OCI-LY7 (cell line): ENCODE data around the gene RINL. TPM values are rescaled to one million over a fixed set of nuclear protein-coding genes. Genes with fewer than 3 reads are reported as not detected.

Experiments used
- BruUV-seq: library from RNA; stranded (reverse); fragments of 400-500 nt; replicated peaks from 2 replicates; lab custom pipeline; 2021; lab: Mats Ljungman, UMichigan
- CTCF ChIA-PET: fragments of 300-600 bp; sonication (Branson Sonifier 250); formaldehyde crosslinking; loops from one replicate; lab custom pipeline; 2022; ENCODE audit warnings: antibody characterized with exemption; ENCODE audit not compliant: unreplicated experiment; lab: Charles Lee
- POLR2A ChIA-PET: fragments of 300-600 bp; sonication (Branson Sonifier 250); formaldehyde crosslinking; loops from one replicate; lab custom pipeline; 2022; ENCODE audit warnings: antibody characterized with exemption; lab: Charles Lee
- DNase-seq: peaks from one replicate; pipeline ENCODE4 v3.0.0-alpha.2; 2015; ENCODE audit warnings: low spot score
- H2AFZ ChIP-seq: fragments of 200-600 bp; sonication (generic), shearing (Covaris generic); 2 replicates; pipeline ENCODE4 v1.6.1; 2014; ENCODE audit warnings: mild to moderate bottlenecking, antibody characterized with exemption, low read length, moderate library complexity
- H3K27ac ChIP-seq: fragments of 200-600 bp; sonication (generic); 2 replicates; pipeline ENCODE4 v1.5.1; 2014; ENCODE audit warnings: mixed run types, low read depth, mild to moderate bottlenecking, moderate library complexity, low read length, inconsistent platforms; ENCODE audit not compliant: poor library complexity, severe bottlenecking
- H3K36me3 ChIP-seq: fragments of 200-600 bp; sonication (generic); 2 replicates; pipeline ENCODE4 v1.6.1; 2014; ENCODE audit warnings: mild to moderate bottlenecking, antibody characterized with exemption, low read length, moderate library complexity, mixed read lengths; ENCODE audit not compliant: insufficient read depth
- H3K4me1 ChIP-seq: fragments of 200-600 bp; sonication (generic); 2 replicates; pipeline ENCODE4 v1.5.1; 2014; ENCODE audit warnings: mild to moderate bottlenecking, low read length; ENCODE audit not compliant: insufficient read depth, poor library complexity, severe bottlenecking
- H3K4me2 ChIP-seq: fragments of 200-600 bp; sonication (generic); 2 replicates; pipeline ENCODE4 v1.6.1; 2014; ENCODE audit warnings: mild to moderate bottlenecking, low read length
- H3K4me3 ChIP-seq: fragments of 200-600 bp; sonication (generic); 2 replicates; pipeline ENCODE4 v1.5.1; 2014; ENCODE audit warnings: mild to moderate bottlenecking, low read depth, low read length; ENCODE audit not compliant: poor library complexity, severe bottlenecking
- H3K79me2 ChIP-seq: fragments of 200-600 bp; sonication (generic); 2 replicates; pipeline ENCODE4 v1.6.1; 2016; ENCODE audit warnings: low read depth, mild to moderate bottlenecking, low read length, moderate library complexity, mixed read lengths; ENCODE audit not compliant: insufficient read depth
- H3K9me2 ChIP-seq: fragments of 200-600 bp; sonication (generic); 2 replicates; pipeline ENCODE4 v1.6.1; 2016; ENCODE audit warnings: mild to moderate bottlenecking, low read length, mixed read lengths; ENCODE audit not compliant: insufficient read depth
- H3K9me3 ChIP-seq: fragments of 200-600 bp; sonication (generic); 2 replicates; pipeline ENCODE4 v1.6.1; 2014; ENCODE audit warnings: mild to moderate bottlenecking, mixed run types, low read length, mixed read lengths
- H4K20me1 ChIP-seq: fragments of 200-600 bp; sonication (generic); 2 replicates; pipeline ENCODE4 v1.6.1; 2014; ENCODE audit warnings: mild to moderate bottlenecking, antibody characterized with exemption, low read length, moderate library complexity, mixed read lengths; ENCODE audit not compliant: insufficient read depth
- EZH2phosphoT487 ChIP-seq: fragments of 200-600 bp; sonication (generic); IDR thresholded peaks from 2 replicates; pipeline ENCODE4 v1.6.1; 2018; ENCODE audit warnings: low read depth, borderline replicate concordance, mild to moderate bottlenecking, mixed run types, antibody characterized with exemption, low read length, moderate library complexity, mixed read lengths
- intact Hi-C: fragments of 100-400 bp; cut with micrococcal nuclease; formaldehyde crosslinking; loops from one replicate; pipeline ENCODE4 v1.10.0; 2022; ENCODE audit not compliant: unreplicated experiment
- total RNA-seq, 2 experiments: library from RNA; depleted of rRNA in 1 of 2; stranded (reverse); fragments of >200 nt in 1 of 2; shearing (Covaris generic) in 1 of 2; gene quantifications; 2 replicates each; pipeline ENCODE4 v1.2.3, GENCODE V29; 2014 to 2022
- TF ChIP-seq, protein P1 (sequence below): fragments of 200-600 bp; sonication (generic); conservative IDR thresholded peaks from 2 replicates; pipeline ENCODE4 v1.5.1; 2014; ENCODE audit warnings: mild to moderate bottlenecking, antibody characterized with exemption, low read length, moderate library complexity, mixed read lengths

Gene RINL
- total RNA-seq, 2 experiments from 2014 or later: 26.3 to 42.1 TPM

DNA sequence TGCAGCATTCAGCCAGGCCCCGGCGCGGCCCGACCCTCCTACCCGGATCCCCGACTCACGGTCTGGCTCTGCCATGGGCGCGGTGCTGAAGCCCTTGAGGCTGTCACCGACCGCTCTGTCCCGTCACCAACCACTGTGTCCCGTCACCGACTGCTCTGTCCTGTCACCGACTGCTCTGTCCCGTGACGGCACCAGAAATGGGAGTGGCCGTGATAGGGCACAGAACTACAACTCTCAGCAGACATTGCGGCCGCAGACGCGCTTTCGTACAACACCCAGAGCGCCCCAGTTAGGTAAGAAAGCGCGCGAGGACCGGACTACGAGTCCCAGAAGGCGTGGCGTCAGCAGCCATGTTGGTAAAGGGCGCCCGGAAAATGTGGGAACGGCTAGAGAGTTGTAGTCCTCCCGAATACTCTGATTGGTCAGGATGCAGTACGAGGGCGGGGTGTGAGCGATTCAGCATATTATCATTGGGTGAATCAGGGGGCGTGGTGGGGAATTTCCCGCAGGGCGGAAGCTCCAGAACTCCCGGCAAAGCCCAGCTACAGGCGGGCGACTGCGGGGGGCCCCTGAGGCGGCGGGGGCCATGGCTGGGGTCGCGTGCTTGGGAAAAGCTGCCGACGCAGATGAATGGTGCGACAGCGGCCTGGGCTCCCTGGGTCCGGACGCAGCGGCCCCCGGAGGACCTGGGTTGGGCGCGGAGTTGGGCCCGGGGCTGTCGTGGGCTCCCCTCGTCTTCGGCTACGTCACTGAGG lies 21.5 kb upstream of the RINL start, which contains the start of the genes NFKBIB and SIRT2:
Gene NFKBIB (plus strand): TSS at position 523 of the 755 bp plus-strand sequence. CDS start 64 bp downstream, at position 587.
Gene SIRT2 (minus strand): TSS at position 172 of the 755 bp plus-strand sequence. CDS start 97 bp downstream, at position 75.
- BruUV-seq: no TSS peak
- H2AFZ ChIP-seq: peak within 1 kb of the TSS; percentile 80
- peaks cover 4% of the 10 kb centered on the region; the same call in 1 of the 2 replicates for H3K9me3 ChIP-seq
- H3K79me2 ChIP-seq: peaks cover 19% of the 10 kb centered on the region
- CTCF ChIA-PET: interaction anchor here (0.9 to 1.6 kb wide), 2 partner anchors 12 to 30 kb away, joined by 3 to 5 read pairs; partner anchors contain the start of genes MRPS12 and SARS2
- TF ChIP-seq, protein P1, sequence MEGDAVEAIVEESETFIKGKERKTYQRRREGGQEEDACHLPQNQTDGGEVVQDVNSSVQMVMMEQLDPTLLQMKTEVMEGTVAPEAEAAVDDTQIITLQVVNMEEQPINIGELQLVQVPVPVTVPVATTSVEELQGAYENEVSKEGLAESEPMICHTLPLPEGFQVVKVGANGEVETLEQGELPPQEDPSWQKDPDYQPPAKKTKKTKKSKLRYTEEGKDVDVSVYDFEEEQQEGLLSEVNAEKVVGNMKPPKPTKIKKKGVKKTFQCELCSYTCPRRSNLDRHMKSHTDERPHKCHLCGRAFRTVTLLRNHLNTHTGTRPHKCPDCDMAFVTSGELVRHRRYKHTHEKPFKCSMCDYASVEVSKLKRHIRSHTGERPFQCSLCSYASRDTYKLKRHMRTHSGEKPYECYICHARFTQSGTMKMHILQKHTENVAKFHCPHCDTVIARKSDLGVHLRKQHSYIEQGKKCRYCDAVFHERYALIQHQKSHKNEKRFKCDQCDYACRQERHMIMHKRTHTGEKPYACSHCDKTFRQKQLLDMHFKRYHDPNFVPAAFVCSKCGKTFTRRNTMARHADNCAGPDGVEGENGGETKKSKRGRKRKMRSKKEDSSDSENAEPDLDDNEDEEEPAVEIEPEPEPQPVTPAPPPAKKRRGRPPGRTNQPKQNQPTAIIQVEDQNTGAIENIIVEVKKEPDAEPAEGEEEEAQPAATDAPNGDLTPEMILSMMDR: no peak
- TF ChIP-seq EZH2phosphoT487: no peak
- peak within 1 kb of the TSS; percentile 86 for H3K4me2 ChIP-seq
- no peaks in the 10 kb centered on the region for H3K9me2 ChIP-seq
- peak; percentile 100 for DNase-seq
- H3K27ac ChIP-seq: peak within 1 kb of the TSS; percentile 7
- POLR2A ChIA-PET: interaction anchor here (0.6 to 1.3 kb wide), 2 partner anchors 35 to 165 kb away, joined by 3 to 6 read pairs; no protein-coding TSS in a partner anchor
- peaks cover 3% of the 10 kb centered on the region; the same call in 1 of the 2 replicates for H3K36me3 ChIP-seq
- intact Hi-C loops: loop anchor here (2.0 kb wide), 1 partner anchor 49 kb away; no protein-coding TSS in a partner anchor
- H3K4me1 ChIP-seq: peaks cover 16% of the 10 kb centered on the region
- peak within 1 kb of the TSS; percentile 83 for H3K4me3 ChIP-seq
- H4K20me1 ChIP-seq: no peaks in the 10 kb centered on the region

- intact Hi-C loops: loop anchor here (2.0 kb wide), 1 partner anchor 48 kb away; no protein-coding TSS in a partner anchor
- Histone ChIP-seq H2AFZ (peak overlapping the region; percentile 69), H3K36me3 (peaks cover 3% of the 10 kb centered on the region; the same call in 1 of the 2 replicates), H3K4me3 (peak overlapping the region; percentile 83), H3K4me1 (peaks cover 16% of the 10 kb centered on the region), H3K9me2 (no peaks in the 10 kb centered on the region), H4K20me1 (no peaks in the 10 kb centered on the region), H3K79me2 (peaks cover 19% of the 10 kb centered on the region), H3K9me3 (peaks cover 4% of the 10 kb centered on the region; the same call in 1 of the 2 replicates), H3K27ac (no peak overlapping the region), H3K4me2 (peak overlapping the region; percentile 82)
- ChIA-PET POLR2A (interaction anchor here (1.2 kb wide), 1 partner anchor 31 kb away, joined by 3 read pairs; the partner anchor contains the start of gene SARS2), CTCF (no interaction called here)
- TSS peak; percentile 64 for BruUV-seq
- TF ChIP-seq, protein P1: no peak
- TF ChIP-seq EZH2phosphoT487: no peak
- peak; percentile 27 for DNase-seq
Measured at GRCh38 chr19:38898788-38899446, 20.8 kb upstream of the RINL start.
